Measurements from ENCODE around the gene DDAH1. TPM values are rescaled to one million over a fixed set of nuclear protein-coding genes. Genes with fewer than 3 reads are reported as not detected.

Gene DDAH1
- total RNA-seq, 1 experiment from 2014 or later, result 20.8 TPM

DNA sequence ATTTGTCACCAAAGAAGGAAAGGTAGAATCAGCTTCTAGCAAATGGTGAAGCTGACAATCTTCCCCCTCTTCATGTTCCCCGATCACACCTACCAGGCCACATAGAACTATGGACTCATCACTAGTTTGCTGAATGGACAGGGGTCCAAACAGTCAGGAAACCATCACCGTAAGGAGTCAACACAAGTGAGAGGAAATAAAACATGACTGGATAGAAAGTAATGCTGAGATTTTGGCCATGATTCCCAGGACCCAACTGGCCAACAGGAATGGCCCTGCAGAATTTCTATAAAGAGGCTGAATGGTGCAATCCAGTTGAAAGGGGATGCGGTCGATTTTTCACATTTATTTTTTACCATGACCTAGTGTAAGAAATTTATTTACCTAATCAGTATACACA lies 10.7 kb downstream of the DDAH1 start:
- H3K9me3 ChIP-seq, result no peaks in the 10 kb centered on the region
- H3K27me3 ChIP-seq, result no peaks in the 10 kb centered on the region
- DNase-seq, result no peak
- no peak overlapping the region for H3K4me3 ChIP-seq
- peaks cover 2% of the 10 kb centered on the region for H3K36me3 ChIP-seq

DNA sequence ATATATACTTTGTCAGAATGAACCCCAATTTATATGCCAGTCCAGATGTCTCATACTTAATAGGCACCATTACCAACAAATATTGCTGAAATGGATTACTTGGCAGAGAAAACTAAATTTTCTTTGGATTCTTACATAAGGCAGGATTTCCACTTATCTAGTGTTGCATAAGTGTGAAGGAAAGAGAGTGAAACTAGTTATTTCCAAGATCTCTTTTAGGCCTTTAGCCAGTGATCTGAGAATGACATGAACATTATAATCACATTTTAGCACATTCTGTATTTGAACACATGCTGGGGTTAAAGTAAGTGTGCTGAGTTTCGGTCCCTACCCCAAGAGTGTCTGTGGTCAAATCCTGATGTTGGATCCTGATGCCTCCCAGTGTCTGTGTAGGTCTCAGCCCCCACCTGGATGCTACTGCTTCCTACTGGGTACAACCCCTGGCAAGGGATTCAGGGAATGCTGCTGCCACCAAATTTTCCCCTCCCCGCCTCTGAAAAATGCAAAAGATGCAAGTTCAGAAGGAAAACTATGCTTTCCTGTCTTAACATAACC lies 11.2 kb downstream of the DDAH1 start:
- DNase-seq, result no peak
- H3K9me3 ChIP-seq, result no peaks in the 10 kb centered on the region
- peaks cover 2% of the 10 kb centered on the region for H3K36me3 ChIP-seq
- no peak overlapping the region for H3K4me3 ChIP-seq
- no peaks in the 10 kb centered on the region for H3K27me3 ChIP-seq

DNA sequence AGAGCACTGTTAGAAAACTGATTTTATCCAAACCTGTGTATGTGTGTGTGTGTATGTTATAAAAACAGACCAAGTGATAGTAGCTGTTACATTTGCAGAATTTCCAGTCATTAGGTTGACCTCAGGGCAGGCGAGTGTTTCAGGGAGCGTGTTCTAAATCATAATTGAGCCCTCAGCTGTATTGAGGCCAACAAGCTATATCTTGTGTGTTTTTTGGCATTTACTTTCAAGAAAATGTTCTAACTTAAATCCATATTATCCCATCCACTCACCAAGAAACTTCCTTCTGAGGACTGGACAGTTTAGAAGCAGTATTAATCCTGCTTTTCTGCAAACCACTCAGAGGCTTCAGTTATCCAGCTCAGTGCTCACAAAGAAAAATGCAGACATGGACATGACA lies 12.0 kb downstream of the DDAH1 start:
- no peaks in the 10 kb centered on the region for H3K9me3 ChIP-seq
- peaks cover 2% of the 10 kb centered on the region for H3K36me3 ChIP-seq
- H3K4me3 ChIP-seq, result no peak overlapping the region
- no peak for DNase-seq
- H3K27me3 ChIP-seq, result no peaks in the 10 kb centered on the region

DNA sequence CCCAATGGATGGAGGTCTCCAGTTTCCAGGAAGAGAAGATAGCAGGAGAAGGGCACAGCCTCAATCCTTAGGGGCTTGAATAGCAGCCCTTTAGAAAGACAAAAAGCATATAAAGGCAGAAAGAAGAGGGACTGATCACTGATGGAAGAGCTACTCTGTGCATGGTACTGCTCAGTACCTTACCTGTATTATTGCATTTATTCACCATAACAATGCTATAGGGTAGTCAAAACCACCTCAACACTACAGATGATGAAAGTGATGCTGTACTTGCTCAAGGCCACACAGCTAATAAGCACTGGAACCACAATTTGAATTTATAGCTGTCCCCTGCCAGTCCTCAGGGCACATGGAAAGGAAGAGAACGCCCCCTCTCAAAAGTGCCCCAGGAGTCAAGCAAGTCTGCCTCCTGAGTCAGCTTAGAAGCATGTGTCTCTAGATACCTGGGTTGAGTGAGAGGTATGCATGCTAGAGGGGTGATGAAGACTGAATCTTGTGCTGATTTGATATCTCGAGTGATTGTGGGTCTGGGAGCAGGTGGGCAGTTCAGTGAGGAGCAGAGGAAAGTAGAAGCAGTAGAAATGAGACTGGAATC lies 13.6 kb downstream of the DDAH1 start:
- peaks cover 7% of the 10 kb centered on the region for H3K36me3 ChIP-seq
- no peak for DNase-seq

DNA sequence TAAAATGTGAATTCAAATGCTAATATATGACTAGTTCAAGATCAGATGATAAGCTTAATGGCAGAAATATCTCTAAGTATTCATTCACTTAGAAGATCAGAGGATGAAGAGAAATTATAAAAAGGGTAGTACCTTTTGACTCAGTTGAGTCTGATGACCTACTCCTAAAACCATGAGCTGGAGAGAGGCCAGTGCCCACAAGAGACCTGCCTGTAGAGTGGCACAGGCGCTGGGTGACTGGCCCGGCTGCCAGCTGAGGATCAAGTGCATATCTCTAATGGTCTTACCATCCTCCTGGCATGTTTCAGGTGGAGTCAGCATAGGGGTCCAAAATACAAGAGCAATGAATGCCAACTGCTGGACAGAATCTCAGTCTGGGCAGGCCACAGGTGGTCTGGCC lies 14.1 kb downstream of the DDAH1 start:
- DNase-seq, result no peak
- H3K36me3 ChIP-seq, result peaks cover 9% of the 10 kb centered on the region
- no peak overlapping the region for H3K4me3 ChIP-seq
- no peaks in the 10 kb centered on the region for H3K9me3 ChIP-seq
- no peaks in the 10 kb centered on the region for H3K27me3 ChIP-seq

More for the DNA sequence above, 13.6 kb downstream of the DDAH1 start:
- Histone ChIP-seq H3K9me3 (no peaks in the 10 kb centered on the region), H3K27me3 (no peaks in the 10 kb centered on the region), H3K4me3 (no peak overlapping the region)

DNA sequence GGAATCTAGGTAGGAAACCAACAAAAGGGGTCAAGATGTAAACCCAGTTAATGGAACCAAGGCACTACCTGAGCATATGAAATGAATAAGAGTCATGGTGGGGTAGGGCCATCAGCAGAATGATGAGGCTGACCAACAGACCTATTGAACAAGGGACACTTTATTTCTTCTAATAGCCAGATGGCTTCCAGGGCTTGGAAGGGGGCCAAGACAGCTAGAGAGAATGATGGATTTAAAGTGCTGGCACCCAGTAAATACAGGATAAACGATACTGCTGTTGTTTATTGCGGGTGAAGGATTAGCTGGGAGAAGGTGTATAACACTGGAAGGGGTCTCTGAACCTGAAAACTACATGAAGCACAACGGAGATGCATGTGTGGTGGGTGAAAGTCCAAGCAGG lies 15.6 kb downstream of the DDAH1 start:
- Histone ChIP-seq H3K9me3 (no peaks in the 10 kb centered on the region), H3K36me3 (peaks cover 14% of the 10 kb centered on the region), H3K4me3 (no peak overlapping the region), H3K27me3 (no peaks in the 10 kb centered on the region)
- no peak for DNase-seq

DNA sequence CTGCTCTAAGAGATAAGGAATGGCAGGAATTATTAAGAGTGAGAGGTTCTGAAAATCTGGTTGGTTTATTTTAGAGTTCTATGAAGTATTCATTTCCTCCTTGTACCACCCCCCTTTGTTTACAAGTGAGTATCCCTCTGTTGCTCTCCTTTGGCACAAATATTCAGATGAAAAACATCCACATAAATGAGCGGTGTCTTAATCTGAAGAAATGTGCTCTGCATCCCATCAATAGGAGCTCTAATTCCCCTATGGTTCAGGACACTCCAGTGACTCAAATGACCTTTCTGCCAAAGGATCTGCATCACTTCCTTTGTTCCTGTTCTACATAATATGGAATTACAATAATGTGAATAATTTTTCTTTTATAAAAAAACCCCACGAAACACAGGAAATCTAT lies 16.6 kb downstream of the DDAH1 start:
- Histone ChIP-seq H3K36me3 (peaks cover 16% of the 10 kb centered on the region), H3K27me3 (no peaks in the 10 kb centered on the region), H3K4me3 (no peak overlapping the region), H3K9me3 (no peaks in the 10 kb centered on the region)
- peak; percentile 36 for DNase-seq

DNA sequence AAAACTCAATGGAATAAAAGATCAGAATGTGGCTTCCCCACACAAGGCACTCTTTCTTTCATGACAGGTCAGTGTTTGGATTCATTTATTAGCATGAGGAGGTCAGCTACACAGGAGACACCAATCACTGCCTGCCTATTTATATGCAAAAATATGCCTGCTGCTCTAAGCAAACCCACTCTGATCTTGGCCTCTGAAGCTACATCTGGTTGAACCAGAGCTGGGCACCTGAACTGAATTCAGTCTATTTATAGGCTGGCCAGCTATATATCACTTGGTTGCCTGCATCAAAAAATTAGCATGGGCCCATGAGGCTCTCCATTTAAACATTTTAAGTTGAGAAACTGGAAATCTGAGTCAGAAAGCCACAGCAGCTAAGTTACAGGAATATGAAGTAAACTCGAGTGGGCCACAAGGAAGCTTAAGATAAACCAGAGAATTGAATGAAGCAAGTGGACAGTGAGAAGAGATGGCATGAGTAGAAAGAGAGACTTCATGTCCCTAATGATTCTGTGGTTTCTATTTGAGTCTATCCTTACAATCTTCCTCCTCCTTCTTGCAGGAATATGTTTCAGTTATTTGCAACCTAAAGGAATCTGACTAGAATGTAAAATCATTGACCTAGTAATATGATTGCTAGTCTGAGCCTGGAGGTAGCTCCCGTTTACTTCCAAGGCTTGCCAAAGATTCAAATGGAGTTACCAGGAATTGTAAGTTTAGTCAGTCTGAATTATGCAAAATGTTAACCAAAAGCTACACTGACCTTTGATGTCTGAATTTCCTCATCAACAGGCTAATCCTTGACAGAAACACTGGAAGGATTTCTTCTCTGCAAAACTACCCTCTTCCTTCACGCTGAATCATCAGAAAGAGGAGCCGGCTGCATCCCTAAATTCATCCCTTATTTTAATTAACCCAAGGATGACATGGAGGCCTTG lies 17.7 kb downstream of the DDAH1 start:
- H3K27me3 ChIP-seq, result no peaks in the 10 kb centered on the region
- no peaks in the 10 kb centered on the region for H3K9me3 ChIP-seq
- no peak for DNase-seq
- no peak overlapping the region for H3K4me3 ChIP-seq
- H3K36me3 ChIP-seq, result peaks cover 16% of the 10 kb centered on the region

DNA sequence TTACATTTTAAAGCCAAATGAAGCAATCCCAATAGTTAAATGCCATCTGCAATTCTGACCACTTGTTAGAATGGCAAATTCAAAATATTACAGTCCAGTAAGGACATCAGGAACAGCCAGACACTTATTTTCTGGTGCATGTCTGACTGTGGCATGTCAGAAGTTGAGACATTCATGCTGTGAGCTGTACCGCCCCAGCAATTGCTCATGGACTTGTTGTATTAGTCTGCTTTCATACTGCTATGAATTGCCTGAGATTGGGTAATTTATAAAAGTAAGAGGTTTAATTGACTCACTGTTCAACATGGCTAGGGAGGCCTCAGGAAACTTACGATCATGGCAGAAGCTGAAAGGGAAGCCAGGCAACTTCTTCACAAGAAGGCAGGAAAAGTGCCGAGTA lies 19.1 kb downstream of the DDAH1 start:
- no peak for DNase-seq
- no peaks in the 10 kb centered on the region for H3K9me3 ChIP-seq
- H3K27me3 ChIP-seq, result no peaks in the 10 kb centered on the region
- no peak overlapping the region for H3K4me3 ChIP-seq
- H3K36me3 ChIP-seq, result peaks cover 16% of the 10 kb centered on the region

DNA sequence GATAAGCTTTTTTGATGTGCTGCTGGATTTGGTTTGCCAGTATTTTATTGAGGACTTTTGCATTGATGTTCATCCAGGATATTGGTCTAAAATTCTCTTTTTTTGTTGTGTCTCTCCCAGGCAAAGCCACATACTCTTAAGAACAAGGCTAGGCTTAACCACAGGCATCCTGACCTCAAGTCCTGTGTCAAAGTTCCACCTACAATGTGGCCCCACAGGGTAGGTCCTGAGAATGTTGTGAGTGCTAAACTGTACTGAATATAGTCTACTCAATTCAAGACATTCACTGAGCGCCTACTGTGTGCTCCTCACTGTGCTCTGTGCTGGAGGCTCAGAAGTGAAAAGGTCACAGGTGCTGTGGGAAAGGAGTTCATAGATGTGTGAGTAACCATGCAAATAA lies 20.6 kb downstream of the DDAH1 start:
- Histone ChIP-seq H3K4me3 (no peak overlapping the region), H3K9me3 (no peaks in the 10 kb centered on the region), H3K27me3 (no peaks in the 10 kb centered on the region), H3K36me3 (peaks cover 16% of the 10 kb centered on the region)
- DNase-seq, result no peak

DNA sequence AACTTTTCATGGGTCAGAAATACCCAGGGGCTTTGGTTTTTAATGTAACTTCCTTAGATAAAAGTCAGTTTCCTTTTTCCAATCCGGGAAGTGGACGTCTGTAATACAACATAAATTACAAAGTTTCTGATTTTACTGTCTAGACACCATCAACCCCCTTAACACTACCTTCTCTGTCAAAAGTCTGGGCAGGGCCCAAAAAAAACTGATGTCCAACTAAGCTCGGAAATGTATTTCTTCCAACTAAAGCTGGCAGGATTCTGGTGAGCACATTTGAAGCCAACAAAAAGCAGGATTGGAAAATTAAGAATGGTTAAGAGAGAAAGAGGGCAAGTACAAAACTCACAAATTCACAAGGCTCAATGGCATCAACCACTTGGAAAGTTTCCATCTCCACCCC lies 24.3 kb downstream of the DDAH1 start:
- peaks cover 7% of the 10 kb centered on the region for H3K36me3 ChIP-seq
- H3K9me3 ChIP-seq, result no peaks in the 10 kb centered on the region
- H3K4me3 ChIP-seq, result no peak overlapping the region
- no peaks in the 10 kb centered on the region for H3K27me3 ChIP-seq
- no peak for DNase-seq

DNA sequence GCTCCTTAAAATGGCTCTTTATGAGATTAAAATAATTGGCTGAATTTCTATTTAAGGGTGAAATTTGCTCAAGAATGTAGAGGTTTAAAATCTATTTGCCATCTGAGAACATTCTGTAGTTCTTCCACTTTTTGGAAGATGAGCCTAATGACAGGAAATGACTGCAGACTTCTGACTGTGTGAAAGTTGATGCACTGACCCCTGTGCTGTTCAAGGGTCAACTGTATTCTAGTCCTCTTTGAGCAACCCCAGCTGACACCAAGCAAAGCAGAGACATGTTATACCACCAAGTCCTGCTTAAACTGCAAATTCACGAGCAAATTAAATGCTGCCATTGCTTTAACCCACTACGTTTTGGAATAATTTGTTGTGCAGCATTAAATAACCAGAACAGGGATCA lies 26.6 kb downstream of the DDAH1 start:
- no peaks in the 10 kb centered on the region for H3K9me3 ChIP-seq
- no peaks in the 10 kb centered on the region for H3K36me3 ChIP-seq
- H3K4me3 ChIP-seq, result no peak overlapping the region
- DNase-seq, result peak; percentile 19
- no peaks in the 10 kb centered on the region for H3K27me3 ChIP-seq

DNA sequence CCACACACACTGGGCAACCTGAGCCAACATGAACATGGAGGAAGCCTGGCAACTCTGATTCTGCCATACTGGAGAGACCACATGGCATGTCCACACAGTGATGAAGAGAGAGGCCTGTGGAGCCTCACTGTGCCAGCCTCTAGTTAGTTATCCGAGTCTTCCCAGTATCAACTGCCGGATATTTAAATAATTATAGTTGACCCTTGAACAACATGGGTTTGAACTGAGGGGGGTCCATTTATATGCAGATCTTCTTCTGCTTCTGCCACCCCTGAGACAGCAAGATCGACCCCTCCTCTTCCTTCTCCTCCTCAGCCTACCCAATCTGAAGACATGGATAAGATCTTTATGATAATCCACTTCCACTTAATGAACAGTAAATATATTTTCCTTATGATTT lies 27.8 kb downstream of the DDAH1 start:
- H3K27me3 ChIP-seq, result no peaks in the 10 kb centered on the region
- H3K36me3 ChIP-seq, result no peaks in the 10 kb centered on the region
- no peak for DNase-seq
- no peak overlapping the region for H3K4me3 ChIP-seq
- no peaks in the 10 kb centered on the region for H3K9me3 ChIP-seq

DNA sequence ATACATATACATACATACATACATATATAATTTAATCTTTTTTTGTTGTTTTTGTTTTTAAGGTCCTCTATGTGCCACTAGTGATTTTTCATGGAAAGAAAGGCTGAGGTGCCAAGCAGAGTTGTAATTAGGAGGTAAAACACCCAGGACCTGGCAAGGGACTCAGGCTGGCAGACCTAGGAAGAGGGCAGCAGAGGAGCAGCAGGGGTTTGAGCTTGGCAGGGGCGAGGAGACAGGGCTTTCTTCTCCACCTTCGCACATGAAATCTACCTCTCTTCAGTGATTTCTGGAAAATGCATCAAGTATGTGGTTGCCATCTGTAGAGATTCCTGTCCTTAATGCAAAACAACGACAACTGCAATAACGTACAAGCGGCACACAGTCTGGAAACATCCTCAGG lies 31.9 kb downstream of the DDAH1 start:
- no peaks in the 10 kb centered on the region for H3K9me3 ChIP-seq
- H3K27me3 ChIP-seq, result no peaks in the 10 kb centered on the region
- no peak overlapping the region for H3K4me3 ChIP-seq
- no peak for DNase-seq
- peaks cover 5% of the 10 kb centered on the region; the same call in 1 of the 2 replicates for H3K36me3 ChIP-seq

DNA sequence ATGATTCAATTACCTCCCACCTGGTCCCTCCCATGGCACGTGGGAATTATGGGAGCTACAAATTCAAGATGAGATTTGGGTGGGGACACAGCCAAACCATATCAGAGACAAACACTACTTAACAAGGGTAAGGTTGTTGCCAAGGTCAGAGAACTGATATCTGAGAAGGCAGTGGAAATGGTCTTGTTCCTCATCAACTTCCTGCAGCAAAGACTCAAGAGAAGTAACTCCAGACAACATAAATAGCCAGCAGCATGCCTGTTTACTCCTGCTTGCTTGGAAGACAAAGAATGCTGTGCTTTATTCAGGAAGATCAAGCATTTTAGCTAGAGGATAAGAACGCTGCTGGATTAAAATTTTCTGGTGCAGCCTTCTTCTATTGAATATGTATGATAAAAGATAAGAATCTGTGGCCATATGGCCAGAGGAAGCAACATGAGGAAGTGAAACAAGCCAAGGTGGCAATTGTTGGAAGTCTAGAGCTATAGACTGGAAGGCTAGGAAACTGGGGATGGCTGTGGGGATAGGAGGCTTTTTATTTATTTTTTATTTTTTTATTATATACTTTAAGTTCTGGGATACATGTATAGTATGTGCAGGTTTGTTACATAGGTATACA lies 36.4 kb downstream of the DDAH1 start:
- H3K27me3 ChIP-seq, result no peaks in the 10 kb centered on the region
- H3K4me3 ChIP-seq, result no peak overlapping the region
- DNase-seq, result no peak
- H3K36me3 ChIP-seq, result peaks cover 5% of the 10 kb centered on the region; the same call in 1 of the 2 replicates
- no peaks in the 10 kb centered on the region for H3K9me3 ChIP-seq

DNA sequence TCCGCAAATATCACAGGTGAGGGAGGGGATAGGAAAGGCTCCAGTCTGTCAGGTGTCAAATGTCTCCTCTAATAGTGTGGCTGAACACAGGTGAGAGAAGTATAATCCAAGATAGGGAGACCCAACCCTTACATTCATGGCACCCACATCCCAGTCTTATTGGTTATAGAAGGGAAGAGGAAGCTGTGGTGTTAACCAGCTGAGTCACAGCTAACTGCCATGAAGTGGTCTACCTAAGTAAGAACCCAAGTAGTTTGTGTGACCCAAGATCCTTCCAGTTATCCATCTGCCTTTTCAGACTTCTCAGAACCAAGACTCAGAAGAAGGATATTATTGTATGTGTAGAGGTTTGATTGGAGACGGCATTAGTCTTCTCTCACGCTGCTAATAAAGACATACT lies 37.1 kb downstream of the DDAH1 start:
- Histone ChIP-seq H3K4me3 (no peak overlapping the region), H3K9me3 (no peaks in the 10 kb centered on the region), H3K27me3 (no peaks in the 10 kb centered on the region), H3K36me3 (peaks cover 5% of the 10 kb centered on the region; the same call in 1 of the 2 replicates)
- no peak for DNase-seq

DNA sequence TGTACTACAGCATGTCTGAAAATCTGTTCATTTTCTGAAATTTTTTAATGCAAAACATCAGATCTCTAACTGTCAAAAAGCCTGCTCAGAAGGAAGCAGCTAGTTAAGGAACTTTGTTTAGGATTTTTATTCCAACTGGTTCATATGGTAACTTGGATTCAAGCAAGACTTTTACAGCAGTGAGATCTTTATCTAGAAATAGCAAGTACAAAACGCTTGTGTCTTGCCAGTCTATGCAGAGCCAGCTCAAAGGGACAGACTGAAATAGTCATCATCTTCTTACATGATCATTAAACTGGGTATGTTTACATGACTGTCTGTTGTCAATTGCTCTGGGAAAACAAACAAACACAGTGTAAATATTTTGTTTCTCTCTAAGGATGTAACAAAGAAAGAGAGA lies 37.6 kb downstream of the DDAH1 start:
- Histone ChIP-seq H3K9me3 (no peaks in the 10 kb centered on the region), H3K27me3 (no peaks in the 10 kb centered on the region), H3K4me3 (no peak overlapping the region), H3K36me3 (peaks cover 5% of the 10 kb centered on the region; the same call in 1 of the 2 replicates)
- no peak for DNase-seq

Data from MG63 (cell line).